Pons (tissue), 1 donor: Measurements from ENCODE around the gene ARHGAP10.

Experiments used
- DNase-seq: peaks from one replicate; pipeline ENCODE4 v3.0.0-alpha.2; 2016; ENCODE audit warnings: low spot score

The ARHGAP10 gene

GRCh38 chr4:147732518-147733235 lies 789 bp downstream of the ARHGAP10 start:
- DNase-seq: no peak

GRCh38 chr4:147733716-147734344 lies 1.9 kb downstream of the ARHGAP10 start:
- DNase-seq: no peak

GRCh38 chr4:147734496-147734895 lies 2.6 kb downstream of the ARHGAP10 start:
- DNase-seq: no peak

GRCh38 chr4:147735413-147736301 lies 3.8 kb downstream of the ARHGAP10 start:
- DNase-seq: no peak

- DNase-seq: no peak
These were observed 4.6 kb downstream of the ARHGAP10 start for GRCh38 chr4:147736458-147736857.

- no peak for DNase-seq
These were observed 5.7 kb downstream of the ARHGAP10 start for GRCh38 chr4:147737623-147738022.

- DNase-seq: no peak
These were observed 7.4 kb downstream of the ARHGAP10 start for GRCh38 chr4:147739239-147739823.

- no peak for DNase-seq
These were observed 8.3 kb downstream of the ARHGAP10 start for GRCh38 chr4:147740176-147740575.

- no peak for DNase-seq
These were observed 9.4 kb downstream of the ARHGAP10 start for GRCh38 chr4:147741190-147741788.

- no peak for DNase-seq
These were observed 16.0 kb downstream of the ARHGAP10 start for GRCh38 chr4:147747787-147748454.

GRCh38 chr4:147749811-147750321 lies 18.0 kb downstream of the ARHGAP10 start:
- no peak for DNase-seq

- no peak for DNase-seq
These were observed 21.2 kb downstream of the ARHGAP10 start for GRCh38 chr4:147753047-147753446.

GRCh38 chr4:147754037-147754445 lies 22.2 kb downstream of the ARHGAP10 start:
- no peak for DNase-seq

GRCh38 chr4:147755561-147756295 lies 23.8 kb downstream of the ARHGAP10 start:
- no peak for DNase-seq

- DNase-seq: no peak
These were observed 24.5 kb downstream of the ARHGAP10 start for GRCh38 chr4:147756417-147756816.

GRCh38 chr4:147760176-147760575 lies 28.3 kb downstream of the ARHGAP10 start:
- DNase-seq: no peak

GRCh38 chr4:147760695-147761094 lies 28.8 kb downstream of the ARHGAP10 start:
- no peak for DNase-seq

- DNase-seq: no peak
These were observed 29.5 kb downstream of the ARHGAP10 start for GRCh38 chr4:147761218-147761883.

GRCh38 chr4:147764337-147764736 lies 32.4 kb downstream of the ARHGAP10 start:
- no peak for DNase-seq

- DNase-seq: no peak
These were observed 33.2 kb downstream of the ARHGAP10 start for GRCh38 chr4:147765121-147765529.
